DND-41 (cell line): ENCODE data around the gene MAN2B1.
A peak's percentile ranks its signal among the peaks of the same experiment; 100 is the strongest.
"Not testable (repeated sequence)": the region's sequence is repeated elsewhere in the genome, so short reads cannot be mapped to it uniquely, and the experiment has no call there.

Experiments
- ATAC-seq: fragments of 200-7000 bp; cut with Tn5 transposase; 3 replicates; pipeline ENCODE4 v1.9.1; 2021; ENCODE audit warnings: low read depth; ENCODE audit not compliant: insufficient read depth
- DNase-seq: peaks from one replicate; pipeline ENCODE4 v3.0.0-alpha.2; 2020
- H2AFZ ChIP-seq: 2 replicates; pipeline ENCODE4 v1.6.0; 2012; ENCODE audit warnings: low read depth, low read length
- H3K27ac ChIP-seq: 2 replicates; pipeline ENCODE4 v1.5.1; 2012; ENCODE audit warnings: low read length, inconsistent platforms
- H3K27me3 ChIP-seq: fragments of 200-600 bp; sonication (generic); 2 replicates; pipeline ENCODE4 v1.6.0; 2012; ENCODE audit warnings: low read length, mild to moderate bottlenecking, inconsistent platforms; ENCODE audit not compliant: insufficient read depth, poor library complexity
- H3K36me3 ChIP-seq: 2 replicates; pipeline ENCODE4 v1.5.1; 2012; ENCODE audit warnings: low read length, inconsistent platforms; ENCODE audit not compliant: insufficient read depth
- H3K4me1 ChIP-seq: 2 replicates; pipeline ENCODE4 v1.5.1; 2012; ENCODE audit warnings: mild to moderate bottlenecking, low read length; ENCODE audit not compliant: insufficient read depth
- H3K4me2 ChIP-seq: 2 replicates; pipeline ENCODE4 v1.6.0; 2012; ENCODE audit warnings: mild to moderate bottlenecking, moderate library complexity, low read length, inconsistent platforms; ENCODE audit not compliant: insufficient read depth
- H3K4me3 ChIP-seq, 2 experiments: fragments of 200-600 bp in 1 of 2; shearing (Covaris generic) in 1 of 2; 2 replicates each; pipeline ENCODE4 v1.5.1; 2012 to 2016; ENCODE audit warnings: inconsistent platforms in 2 of 2, low read length in 2 of 2, mild to moderate bottlenecking in 2 of 2, low read depth in 1 of 2, moderate library complexity in 1 of 2
- H3K79me2 ChIP-seq: 2 replicates; pipeline ENCODE4 v1.6.0; 2012; ENCODE audit warnings: low read length, inconsistent platforms; ENCODE audit not compliant: insufficient read depth
- H3K9ac ChIP-seq: 2 replicates; pipeline ENCODE4 v1.6.0; 2012; ENCODE audit warnings: low read depth, mild to moderate bottlenecking, inconsistent platforms, low read length, moderate library complexity
- H3K9me3 ChIP-seq: 2 replicates; pipeline ENCODE4 v1.5.1; 2012; ENCODE audit warnings: low read length, moderate library complexity, mild to moderate bottlenecking, inconsistent platforms; ENCODE audit not compliant: insufficient read depth, severe bottlenecking
- H4K20me1 ChIP-seq: 2 replicates; pipeline ENCODE4 v1.6.0; 2012; ENCODE audit warnings: low read length; ENCODE audit not compliant: insufficient read depth
- CTCF ChIP-seq: IDR thresholded peaks from 2 replicates; pipeline ENCODE4 v1.5.1; 2012; ENCODE audit warnings: borderline replicate concordance, low read length, moderate library complexity, mild to moderate bottlenecking; ENCODE audit not compliant: poor library complexity, severe bottlenecking; ENCODE audit errors: extremely low read depth
- EZH2 ChIP-seq: IDR thresholded peaks from 3 replicates; pipeline ENCODE4 v1.6.1; 2012; ENCODE audit warnings: borderline replicate concordance, low read depth, mild to moderate bottlenecking, moderate library complexity, low read length, inconsistent platforms; ENCODE audit not compliant: severe bottlenecking

The MAN2B1 gene

GRCh38 chr19:12698138-12698537 lies 31.6 kb upstream of the MAN2B1 start:
- H3K79me2 ChIP-seq: peaks cover 9% of the 10 kb centered on the region; the same call in 1 of the 2 replicates
- H3K4me1 ChIP-seq: peaks cover 44% of the 10 kb centered on the region
- H3K27me3 ChIP-seq: no peaks in the 10 kb centered on the region
- no peak overlapping the region for H3K9ac ChIP-seq
- peaks cover 43% of the 10 kb centered on the region for H3K36me3 ChIP-seq
- DNase-seq (no peak), ATAC-seq (no peak)
- peak overlapping the region; percentile 90; the same call in 1 of the 2 replicates for H3K4me2 ChIP-seq
- no peaks in the 10 kb centered on the region for H3K9me3 ChIP-seq
- H2AFZ ChIP-seq: no peak overlapping the region
- no peak overlapping the region for H3K27ac ChIP-seq
- H3K4me3 ChIP-seq: peak overlapping the region in 1 of 2 experiments; percentile 98; a peak in 1 of 4 replicates
- H4K20me1 ChIP-seq: peaks cover 9% of the 10 kb centered on the region; the same call in 1 of the 2 replicates
- TF ChIP-seq CTCF (no peak), EZH2 (no peak)

- H3K79me2 ChIP-seq, H3K27ac ChIP-seq, DNase-seq, ATAC-seq, H3K27me3 ChIP-seq, H2AFZ ChIP-seq, H3K9me3 ChIP-seq, H4K20me1 ChIP-seq: not testable (repeated sequence)
- Histone ChIP-seq H3K4me3 (peak overlapping the region; percentile 84 to 98; a peak in 3 of 4 replicates), H3K9ac (peak overlapping the region; percentile 80), H3K36me3 (peaks cover 40% of the 10 kb centered on the region), H3K4me2 (peak overlapping the region; percentile 90), H3K4me1 (peaks cover 44% of the 10 kb centered on the region)
Observed at GRCh38 chr19:12697425-12697824, 30.9 kb upstream of the MAN2B1 start.

GRCh38 chr19:12696366-12697335 lies 30.1 kb upstream of the MAN2B1 start, which contains the start of gene FBXW9:
Gene FBXW9, minus strand, starts transcription at chr19:12696631. Its CDS starts 50 bp downstream, at chr19:12696581.
- Histone ChIP-seq H2AFZ (peak within 1 kb of the TSS; percentile 90), H3K9ac (peak within 1 kb of the TSS; percentile 80), H3K4me3 (peak within 1 kb of the TSS; percentile 84 to 98), H3K4me1 (peaks cover 44% of the 10 kb centered on the region), H3K27ac (peak within 1 kb of the TSS; percentile 86), H3K79me2 (peaks cover 9% of the 10 kb centered on the region; the same call in 1 of the 2 replicates), H4K20me1 (0 out of 2 replicates have a peak, but pooled peaks cover 5% of the 10 kb centered on the region), H3K4me2 (peak within 1 kb of the TSS; percentile 90), H3K9me3 (no peaks in the 10 kb centered on the region), H3K36me3 (peaks cover 33% of the 10 kb centered on the region), H3K27me3 (no peaks in the 10 kb centered on the region)
- DNase-seq (peak; percentile 97), ATAC-seq (peak; percentile 92)
- TF ChIP-seq EZH2 (no peak), CTCF (peak; percentile 9)

- H3K4me1 ChIP-seq: peaks cover 44% of the 10 kb centered on the region
- peak overlapping the region; percentile 86 for H3K27ac ChIP-seq
- H2AFZ ChIP-seq: peak overlapping the region; percentile 90
Observed at GRCh38 chr19:12695997-12696365, 29.4 kb upstream of the MAN2B1 start.

More at GRCh38 chr19:12695997-12696365, 29.4 kb upstream of the MAN2B1 start:
- DNase-seq: peak; percentile 25
- peaks cover 26% of the 10 kb centered on the region for H3K36me3 ChIP-seq
- no peak for TF ChIP-seq EZH2
- no peak for TF ChIP-seq CTCF
- H3K9ac ChIP-seq: peak overlapping the region; percentile 80
- H4K20me1 ChIP-seq: 0 out of 2 replicates have a peak, but pooled peaks cover under 1% of the 10 kb centered on the region
- H3K4me3 ChIP-seq: peak overlapping the region; percentile 84 to 98
- peak overlapping the region; percentile 90 for H3K4me2 ChIP-seq
- no peaks in the 10 kb centered on the region for H3K9me3 ChIP-seq
- peak; percentile 20; the same call in 2 of the 3 replicates for ATAC-seq
- peaks cover 9% of the 10 kb centered on the region; the same call in 1 of the 2 replicates for H3K79me2 ChIP-seq
- no peaks in the 10 kb centered on the region for H3K27me3 ChIP-seq
